Hepatocyte (in vitro differentiated cells): ENCODE results near the gene ST8SIA3. TPM values are rescaled to one million over a fixed set of nuclear protein-coding genes. Genes with fewer than 3 reads are reported as not detected.
"Not testable (repeated sequence)": the region's sequence is repeated elsewhere in the genome, so short reads cannot be mapped to it uniquely, and the experiment has no call there.

Experiments used
- DNase-seq: peaks from one replicate; pipeline ENCODE4 v3.0.0-alpha.2; 2016; ENCODE audit warnings: low spot score
- H2AFZ ChIP-seq: fragments of 200-600 bp; sonication (generic); 2 replicates; pipeline ENCODE4 v1.6.0; 2016; ENCODE audit warnings: antibody characterized with exemption, mild to moderate bottlenecking
- H3K27ac ChIP-seq: fragments of 200-600 bp; sonication (generic); 2 replicates; pipeline ENCODE4 v1.5.1; 2016; ENCODE audit warnings: mild to moderate bottlenecking
- H3K27me3 ChIP-seq: fragments of 200-600 bp; sonication (generic); 2 replicates; pipeline ENCODE4 v1.6.1; 2016
- H3K36me3 ChIP-seq: fragments of 200-600 bp; sonication (generic); replicated peaks from 2 replicates; pipeline ENCODE4 v1.5.1; 2016; ENCODE audit warnings: low read depth; ENCODE audit not compliant: insufficient read depth
- H3K4me1 ChIP-seq: fragments of 200-600 bp; sonication (generic); 2 replicates; pipeline ENCODE4 v1.5.1; 2016; ENCODE audit warnings: mild to moderate bottlenecking, moderate library complexity; ENCODE audit not compliant: insufficient read depth
- H3K4me2 ChIP-seq: fragments of 200-600 bp; sonication (generic); 2 replicates; pipeline ENCODE4 v1.6.0; 2016
- H3K4me3 ChIP-seq: fragments of 200-600 bp; sonication (generic); 2 replicates; pipeline ENCODE4 v1.5.1; 2016; ENCODE audit warnings: mild to moderate bottlenecking
- H3K79me2 ChIP-seq: fragments of 200-600 bp; sonication (generic); 2 replicates; pipeline ENCODE4 v1.6.0; 2017; ENCODE audit warnings: mild to moderate bottlenecking
- H3K9me2 ChIP-seq: fragments of 200-600 bp; sonication (generic); replicated peaks from 2 replicates; pipeline ENCODE4 v1.6.0; 2017; ENCODE audit warnings: mild to moderate bottlenecking; ENCODE audit not compliant: insufficient read depth
- H3K9me3 ChIP-seq: fragments of 200-600 bp; sonication (generic); 2 replicates; pipeline ENCODE4 v1.5.1; 2016; ENCODE audit warnings: low read depth, mild to moderate bottlenecking
- H4K20me1 ChIP-seq: fragments of 200-600 bp; sonication (generic); 2 replicates; pipeline ENCODE4 v1.6.0; 2016; ENCODE audit warnings: mild to moderate bottlenecking; ENCODE audit not compliant: insufficient read depth, poor library complexity, severe bottlenecking
- CTCF ChIP-seq: fragments of 200-600 bp; sonication (generic); IDR thresholded peaks from 2 replicates; pipeline ENCODE4 v1.5.1; 2016; ENCODE audit warnings: antibody characterized with exemption, mild to moderate bottlenecking; ENCODE audit not compliant: poor library complexity
- EZH2 ChIP-seq: fragments of 200-600 bp; sonication (generic); IDR thresholded peaks from 2 replicates; pipeline ENCODE4 v1.6.1; 2016; ENCODE audit warnings: antibody characterized with exemption, mild to moderate bottlenecking, borderline replicate concordance
- EZH2phosphoT487 ChIP-seq: fragments of 200-600 bp; sonication (generic); IDR thresholded peaks from one replicate; pipeline ENCODE4 v1.6.1; 2018; ENCODE audit warnings: antibody characterized with exemption, mild to moderate bottlenecking, low read depth, moderate library complexity; ENCODE audit not compliant: unreplicated experiment, severe bottlenecking
- WGBS: methylation state at CpG from one replicate; pipeline ENCODE4 v1.1.6; 2016; ENCODE audit warnings: low lambda C conversion rate; ENCODE audit errors: missing lambda C conversion rate; 5-methylcytosine and 5-hydroxymethylcytosine counted together
- polyA plus RNA-seq: library from polyadenylated mRNA; unstranded; fragments of >200 nt; fragmentation: Nextera tagmentation; extraction: Ambion mirVana; gene quantifications from 2 replicates; pipeline ENCODE4 v1.2.1, GENCODE V29; 2016
- total RNA-seq: library from RNA; depleted of rRNA; stranded (reverse); fragments of >200 nt; gene quantifications from 2 replicates; pipeline ENCODE4 v1.2.3, GENCODE V29; 2014

Gene ST8SIA3
- total and polyA plus RNA-seq, 2 experiments from 2014 or later = 0.03 TPM; not detected in 1

- Histone ChIP-seq H3K36me3 (no peaks in the 10 kb centered on the region), H3K27me3 (no peaks in the 10 kb centered on the region), H3K9me2 (no peaks in the 10 kb centered on the region), H2AFZ (no peak overlapping the region), H3K4me2 (no peak overlapping the region), H3K4me3 (no peak overlapping the region), H3K79me2 (no peaks in the 10 kb centered on the region), H3K27ac (no peak overlapping the region), H4K20me1 (no peaks in the 10 kb centered on the region), H3K9me3 (no peaks in the 10 kb centered on the region), H3K4me1 (no peaks in the 10 kb centered on the region)
- DNase-seq = peak; percentile 8
- TF ChIP-seq EZH2 = no peak
- no peak for TF ChIP-seq EZH2phosphoT487
- TF ChIP-seq CTCF = no peak
- 59% methylated on average over 2 of the region's 2 CpGs for WGBS
Observed at GRCh38 chr18:57389271-57389670, 36.9 kb downstream of the ST8SIA3 start.

DNA sequence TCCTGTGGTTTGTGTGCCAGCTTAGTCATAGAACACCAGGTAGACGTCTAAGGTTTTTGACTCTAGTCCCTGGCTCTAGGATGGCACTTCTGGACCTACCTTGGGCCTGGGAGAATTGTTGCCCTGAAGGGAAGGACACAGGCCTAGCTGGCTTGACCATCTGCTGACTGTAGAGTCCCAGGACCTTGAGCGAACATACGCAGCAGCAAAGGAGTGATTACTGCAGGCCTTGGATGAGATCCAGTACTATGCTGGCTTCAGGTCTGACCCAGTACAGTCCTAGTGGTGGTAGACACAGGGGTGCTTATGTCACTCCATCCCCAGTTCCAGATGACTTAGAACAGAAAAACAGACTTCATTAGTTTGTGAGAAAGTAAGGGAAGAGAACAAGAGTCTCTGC, 37.7 kb downstream of the ST8SIA3 start:
- H3K27ac ChIP-seq = no peak overlapping the region
- H3K36me3 ChIP-seq = no peaks in the 10 kb centered on the region
- H3K4me2 ChIP-seq = no peak overlapping the region
- no peaks in the 10 kb centered on the region for H4K20me1 ChIP-seq
- no peaks in the 10 kb centered on the region for H3K4me1 ChIP-seq
- H3K79me2 ChIP-seq = no peaks in the 10 kb centered on the region
- H3K9me3 ChIP-seq = no peaks in the 10 kb centered on the region
- 59% methylated on average over 3 of the region's 3 CpGs for WGBS
- no peak for DNase-seq
- no peak for TF ChIP-seq CTCF
- TF ChIP-seq EZH2phosphoT487 = no peak
- TF ChIP-seq EZH2 = no peak
- no peak overlapping the region for H2AFZ ChIP-seq
- H3K9me2 ChIP-seq = no peaks in the 10 kb centered on the region
- no peaks in the 10 kb centered on the region for H3K27me3 ChIP-seq
- H3K4me3 ChIP-seq = no peak overlapping the region

DNA sequence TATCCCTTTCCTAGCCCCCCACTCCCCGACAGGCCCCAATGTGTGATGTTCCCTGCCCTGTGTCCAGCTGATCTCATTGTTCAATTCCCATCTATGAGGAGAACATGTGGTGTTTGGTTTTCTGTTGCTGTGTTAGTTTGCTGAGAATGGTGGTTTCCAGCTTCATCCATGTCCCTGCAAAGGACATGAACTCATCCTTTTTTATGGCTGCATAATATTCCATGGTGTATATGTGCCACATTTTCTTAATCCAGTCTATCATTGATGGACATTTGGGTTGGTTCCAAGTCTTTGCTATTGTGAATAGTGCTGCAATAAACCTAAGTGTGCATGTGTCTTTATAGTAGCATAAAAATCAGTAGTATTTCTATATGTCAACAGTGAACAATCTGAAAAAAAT, 42.4 kb downstream of the ST8SIA3 start:
- not testable (repeated sequence) for H3K9me2 ChIP-seq, H3K27me3 ChIP-seq, H3K79me2 ChIP-seq, H3K9me3 ChIP-seq, H3K4me1 ChIP-seq, H2AFZ ChIP-seq, H3K27ac ChIP-seq, DNase-seq, H4K20me1 ChIP-seq, H3K4me3 ChIP-seq, H3K4me2 ChIP-seq, H3K36me3 ChIP-seq
- 84% methylated on average over 1 of the region's 1 CpG for WGBS

DNA sequence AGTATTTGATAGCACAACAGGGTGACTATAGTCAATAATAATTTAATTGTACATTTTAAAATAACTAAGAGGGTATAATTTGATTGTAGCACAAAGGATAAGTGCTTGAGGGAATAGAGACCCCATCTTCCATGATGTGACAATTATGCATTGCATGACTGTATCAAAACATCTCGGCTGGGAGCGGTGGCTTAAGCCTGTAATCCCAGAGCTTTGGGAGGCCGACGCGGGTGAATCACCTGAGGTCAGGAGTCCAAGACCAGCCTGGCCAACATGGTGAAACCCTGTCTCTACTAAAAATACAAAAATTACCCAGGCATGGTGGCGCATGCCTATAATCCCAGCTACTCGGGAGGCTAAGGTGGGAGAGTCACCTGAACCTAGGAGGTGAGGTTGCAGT, 44.5 kb downstream of the ST8SIA3 start:
- DNase-seq, H3K4me1 ChIP-seq, H2AFZ ChIP-seq, H3K4me2 ChIP-seq, H3K9me2 ChIP-seq, H3K9me3 ChIP-seq, H4K20me1 ChIP-seq, H3K27ac ChIP-seq, H3K36me3 ChIP-seq, H3K79me2 ChIP-seq, H3K27me3 ChIP-seq, H3K4me3 ChIP-seq: not testable (repeated sequence)
- WGBS = 80% methylated on average over 7 of the region's 7 CpGs
